AG20443 (cell line): ENCODE data around the gene FGF18.

Experiments
- DNase-seq: peaks from one replicate; pipeline ENCODE4 v3.0.0; 2012; ENCODE audit warnings: low spot score, mixed read lengths

The FGF18 gene

GRCh38 chr5:171470420-171470819 is 51.0 kb downstream of the FGF18 start:
- DNase-seq, result no peak

GRCh38 chr5:171474230-171474813 is 54.9 kb downstream of the FGF18 start:
- no peak for DNase-seq

- no peak for DNase-seq
Measured at GRCh38 chr5:171475596-171475995, 56.1 kb downstream of the FGF18 start.

- no peak for DNase-seq
Measured at GRCh38 chr5:171476701-171477100, 57.3 kb downstream of the FGF18 start.

GRCh38 chr5:171477101-171477500 is 57.7 kb downstream of the FGF18 start:
- DNase-seq, result no peak

GRCh38 chr5:171477666-171478065 is 58.2 kb downstream of the FGF18 start:
- DNase-seq, result no peak

GRCh38 chr5:171478946-171479775 is 59.7 kb downstream of the FGF18 start:
- no peak for DNase-seq

- DNase-seq, result no peak
Measured at GRCh38 chr5:171479776-171480125, 60.3 kb downstream of the FGF18 start.

- DNase-seq, result no peak
Measured at GRCh38 chr5:171480239-171480638, 60.8 kb downstream of the FGF18 start.

- no peak for DNase-seq
Measured at GRCh38 chr5:171481571-171482433, 62.4 kb downstream of the FGF18 start.

- DNase-seq, result no peak
Measured at GRCh38 chr5:171482434-171482730, 62.9 kb downstream of the FGF18 start.

GRCh38 chr5:171483551-171484135 is 64.2 kb downstream of the FGF18 start:
- no peak for DNase-seq

- peak; percentile 75 for DNase-seq
Measured at GRCh38 chr5:171484460-171484899, 65.0 kb downstream of the FGF18 start.

GRCh38 chr5:171485668-171486067 is 66.2 kb downstream of the FGF18 start:
- no peak for DNase-seq

- DNase-seq, result no peak
Measured at GRCh38 chr5:171486613-171487012, 67.2 kb downstream of the FGF18 start.

GRCh38 chr5:171488876-171489275 is 69.4 kb downstream of the FGF18 start:
- no peak for DNase-seq

- no peak for DNase-seq
Measured at GRCh38 chr5:171492781-171493180, 73.3 kb downstream of the FGF18 start.

- no peak for DNase-seq
Measured at GRCh38 chr5:171493646-171494393, 74.4 kb downstream of the FGF18 start.

- DNase-seq, result peak; percentile 82
Measured at GRCh38 chr5:171494452-171495121, 75.1 kb downstream of the FGF18 start.

- no peak for DNase-seq
Measured at GRCh38 chr5:171495122-171495700, 75.8 kb downstream of the FGF18 start.

- no peak for DNase-seq
Measured at GRCh38 chr5:171496456-171496855, 77.0 kb downstream of the FGF18 start.
